Measurements from ENCODE around the gene HS1BP3. TPM values are rescaled to one million over a fixed set of nuclear protein-coding genes. Genes with fewer than 3 reads are reported as not detected.

HS1BP3 gene
- total RNA-seq, 3 donors from 2014 or later (not counting 1 experiment from before 2014, with no cell fraction given), result 17.4 to 25.7 (median 22.8) TPM

DNA sequence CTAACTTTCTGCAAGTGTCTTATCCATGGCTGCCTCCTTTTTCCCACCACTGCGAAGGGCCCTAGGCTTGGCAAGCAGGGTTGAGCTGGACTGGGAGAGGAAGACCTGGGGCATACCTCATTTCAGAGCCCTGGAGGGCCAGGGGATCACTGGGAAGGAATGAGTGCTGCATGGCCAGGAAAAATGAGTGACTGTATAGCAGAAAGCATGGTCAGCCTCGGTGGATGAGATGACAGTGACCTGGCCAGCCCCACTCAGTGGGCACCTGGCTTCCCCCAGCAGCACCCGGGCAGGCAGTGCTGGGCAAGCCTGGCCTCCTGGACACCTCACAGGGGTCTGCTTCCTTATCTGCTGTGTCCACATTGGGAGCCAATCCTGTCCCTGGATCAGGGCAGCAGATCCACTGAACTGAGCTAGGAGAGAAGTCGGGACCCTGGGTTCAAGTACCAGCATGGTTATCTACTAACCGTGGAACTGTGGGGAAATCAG lies 76.4 kb downstream of the HS1BP3 start:
- no peak for DNase-seq
- Histone ChIP-seq H3K4me1 (ENCODE audit: control insufficient read depth, insufficient read depth, low read length) (peaks cover 20% of the 10 kb centered on the region), H3K27me3 (ENCODE audit: control insufficient read depth, insufficient read depth, low read length) (no peaks in the 10 kb centered on the region), H3K4me3 (ENCODE audit: low read length) (no peak overlapping the region), H3K27ac (ENCODE audit: low read length) (no peak overlapping the region), H3K9me3 (ENCODE audit: control insufficient read depth, insufficient read depth, low read length) (no peaks in the 10 kb centered on the region), H3K36me3 (ENCODE audit: control insufficient read depth, insufficient read depth, low read length) (no peaks in the 10 kb centered on the region)
- H3K4me3 Mint-ChIP-seq, result no peak overlapping the region
- peaks cover 17 to 18% of the 10 kb centered on the region in 2 donors for H3K4me1 Mint-ChIP-seq
- intact Hi-C loops (cut with micrococcal nuclease), result no loop called here
- no peaks in the 10 kb centered on the region for H3K27me3 Mint-ChIP-seq (ENCODE audit: low read depth in 2 of 2)
- 95% methylated on average over 5 of the region's 5 CpGs for WGBS (ENCODE audit: insufficient coverage)
- ATAC-seq, result no peak
- peak overlapping the region in 1 of 2 donors; percentile 62 for H3K27ac Mint-ChIP-seq
- TF ChIP-seq, protein P1, sequence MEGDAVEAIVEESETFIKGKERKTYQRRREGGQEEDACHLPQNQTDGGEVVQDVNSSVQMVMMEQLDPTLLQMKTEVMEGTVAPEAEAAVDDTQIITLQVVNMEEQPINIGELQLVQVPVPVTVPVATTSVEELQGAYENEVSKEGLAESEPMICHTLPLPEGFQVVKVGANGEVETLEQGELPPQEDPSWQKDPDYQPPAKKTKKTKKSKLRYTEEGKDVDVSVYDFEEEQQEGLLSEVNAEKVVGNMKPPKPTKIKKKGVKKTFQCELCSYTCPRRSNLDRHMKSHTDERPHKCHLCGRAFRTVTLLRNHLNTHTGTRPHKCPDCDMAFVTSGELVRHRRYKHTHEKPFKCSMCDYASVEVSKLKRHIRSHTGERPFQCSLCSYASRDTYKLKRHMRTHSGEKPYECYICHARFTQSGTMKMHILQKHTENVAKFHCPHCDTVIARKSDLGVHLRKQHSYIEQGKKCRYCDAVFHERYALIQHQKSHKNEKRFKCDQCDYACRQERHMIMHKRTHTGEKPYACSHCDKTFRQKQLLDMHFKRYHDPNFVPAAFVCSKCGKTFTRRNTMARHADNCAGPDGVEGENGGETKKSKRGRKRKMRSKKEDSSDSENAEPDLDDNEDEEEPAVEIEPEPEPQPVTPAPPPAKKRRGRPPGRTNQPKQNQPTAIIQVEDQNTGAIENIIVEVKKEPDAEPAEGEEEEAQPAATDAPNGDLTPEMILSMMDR (IDR thresholded peaks at IDR 0.05), result no peak
- H3K36me3 Mint-ChIP-seq, result no peaks in the 10 kb centered on the region
- no peaks in the 10 kb centered on the region for H3K9me3 Mint-ChIP-seq

DNA sequence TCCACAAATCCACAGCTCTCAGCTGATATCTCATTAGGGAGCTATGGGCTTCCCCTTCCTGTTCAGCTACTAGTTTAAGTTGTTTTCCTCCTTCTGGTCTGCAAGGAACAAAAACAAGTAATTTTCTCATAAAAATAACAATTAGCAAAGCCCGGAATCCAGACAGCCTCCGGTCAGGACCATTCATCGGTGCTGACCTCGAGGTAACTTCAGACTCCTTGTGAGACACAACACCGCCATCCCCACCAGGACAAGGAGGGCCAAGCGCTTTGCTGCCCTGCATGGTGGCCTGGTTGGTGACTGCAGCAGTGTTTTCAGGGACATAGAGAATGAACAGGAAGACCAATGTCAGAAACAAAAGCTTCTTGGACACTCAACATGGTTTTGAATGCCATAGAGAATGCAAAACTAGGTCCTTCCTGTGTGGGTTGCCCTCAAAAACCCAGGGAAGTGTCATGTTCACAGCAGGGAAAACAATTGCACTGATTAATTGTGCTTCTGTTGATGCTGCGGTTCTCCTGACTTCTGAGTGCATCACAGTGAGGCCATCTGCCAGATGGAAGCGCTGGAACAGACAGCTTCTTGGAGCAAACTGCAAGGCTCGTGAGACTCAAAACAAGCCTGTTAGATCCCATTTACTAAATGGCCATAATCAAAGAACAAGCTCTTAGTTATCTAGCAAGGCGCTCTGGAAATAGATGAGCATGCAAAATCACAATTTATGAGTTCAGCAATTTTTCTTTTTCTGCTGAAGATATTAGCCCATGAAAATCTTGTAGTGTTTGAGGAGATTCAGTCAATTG lies 77.1 kb downstream of the HS1BP3 start:
- Histone ChIP-seq H3K36me3 (ENCODE audit: control insufficient read depth, insufficient read depth, low read length) (no peaks in the 10 kb centered on the region), H3K4me3 (ENCODE audit: low read length) (no peak overlapping the region), H3K9me3 (ENCODE audit: control insufficient read depth, insufficient read depth, low read length) (no peaks in the 10 kb centered on the region), H3K27ac (ENCODE audit: low read length) (no peak overlapping the region), H3K27me3 (ENCODE audit: control insufficient read depth, insufficient read depth, low read length) (no peaks in the 10 kb centered on the region), H3K4me1 (ENCODE audit: control insufficient read depth, insufficient read depth, low read length) (peaks cover 20% of the 10 kb centered on the region)
- Mint-ChIP-seq H3K9me3 (no peaks in the 10 kb centered on the region), H3K27me3 (ENCODE audit: low read depth in 2 of 2) (no peaks in the 10 kb centered on the region), H3K4me3 (no peak overlapping the region), H3K4me1 (peaks cover 17 to 18% of the 10 kb centered on the region in 2 donors), H3K27ac (peak overlapping the region in 1 of 2 donors; percentile 62), H3K36me3 (no peaks in the 10 kb centered on the region)
- DNase-seq (no peak), ATAC-seq (no peak)
- TF ChIP-seq, protein P1 (IDR thresholded peaks at IDR 0.05), result no peak
- intact Hi-C loops (cut with micrococcal nuclease), result no loop called here
- 87% methylated on average over 10 of the region's 10 CpGs for WGBS (ENCODE audit: insufficient coverage)

DNA sequence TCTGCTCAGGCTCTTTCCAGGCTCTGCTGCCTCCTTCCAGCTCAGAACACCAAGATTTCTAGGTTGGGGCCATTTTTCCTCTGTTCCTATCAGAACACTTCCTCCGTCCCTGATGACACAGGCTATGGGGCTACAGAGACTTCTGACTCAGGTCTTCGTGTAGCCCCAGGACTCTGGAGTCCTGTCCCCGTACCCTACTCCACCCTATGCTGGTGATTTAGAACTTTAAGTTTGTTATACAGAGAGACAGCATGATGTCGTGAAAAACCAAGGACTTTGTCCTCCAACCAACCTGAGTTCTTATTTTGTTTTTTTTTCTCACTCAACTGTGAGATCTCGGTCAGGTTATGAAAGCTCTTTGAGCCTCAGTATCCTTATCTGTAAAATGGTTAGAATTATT lies 78.7 kb downstream of the HS1BP3 start:
- no peaks in the 10 kb centered on the region for H3K27me3 ChIP-seq (ENCODE audit: control insufficient read depth, insufficient read depth, low read length)
- peaks cover 13 to 14% of the 10 kb centered on the region in 2 donors for H3K4me1 Mint-ChIP-seq
- H3K27ac Mint-ChIP-seq, result peak overlapping the region in 1 of 2 donors; percentile 47
- 83% methylated on average over 5 of the region's 5 CpGs for WGBS (ENCODE audit: insufficient coverage)
- H3K27me3 Mint-ChIP-seq (ENCODE audit: low read depth in 2 of 2), result no peaks in the 10 kb centered on the region
- H3K36me3 ChIP-seq (ENCODE audit: control insufficient read depth, insufficient read depth, low read length), result no peaks in the 10 kb centered on the region
- H3K4me3 ChIP-seq (ENCODE audit: low read length), result no peak overlapping the region
- ATAC-seq (no peak), DNase-seq (no peak)
- H3K27ac ChIP-seq (ENCODE audit: low read length), result no peak overlapping the region
- no peaks in the 10 kb centered on the region for H3K9me3 Mint-ChIP-seq
- H3K36me3 Mint-ChIP-seq, result no peaks in the 10 kb centered on the region
- no peak overlapping the region for H3K4me3 Mint-ChIP-seq
- TF ChIP-seq, protein P1 (IDR thresholded peaks at IDR 0.05), result no peak
- intact Hi-C loops (cut with micrococcal nuclease), result no loop called here
- H3K4me1 ChIP-seq (ENCODE audit: control insufficient read depth, insufficient read depth, low read length), result peaks cover 14% of the 10 kb centered on the region
- no peaks in the 10 kb centered on the region for H3K9me3 ChIP-seq (ENCODE audit: control insufficient read depth, insufficient read depth, low read length)

All from natural killer cell (primary cell).